HEK293 (cell line): Measurements from ENCODE around the gene PRCC.
A peak's percentile ranks its signal among the peaks of the same experiment; 100 is the strongest.

Experiments used
- CTCF ChIP-seq: fragments of 450-650 bp; formaldehyde crosslinking; IDR thresholded peaks from 2 replicates; pipeline ENCODE4 v1.5.1; 2016; ENCODE audit warnings: missing biosample characterization, missing genetic modification characterization
- INSM2 ChIP-seq: fragments of 450-650 bp; formaldehyde crosslinking; IDR thresholded peaks from 2 replicates; pipeline ENCODE4 v1.5.1; 2016; ENCODE audit warnings: missing biosample characterization, missing genetic modification characterization
- KLF7 ChIP-seq: fragments of 450-650 bp; formaldehyde crosslinking; IDR thresholded peaks from 2 replicates; pipeline ENCODE4 v1.5.1; 2016; ENCODE audit warnings: missing biosample characterization, missing genetic modification characterization, borderline replicate concordance
- KLF9 ChIP-seq: fragments of 450-650 bp; formaldehyde crosslinking; IDR thresholded peaks from 2 replicates; pipeline ENCODE4 v1.5.1; 2016; ENCODE audit warnings: missing biosample characterization, missing genetic modification characterization, low read depth
- PRDM4 ChIP-seq: fragments of 450-650 bp; formaldehyde crosslinking; IDR thresholded peaks from 2 replicates; pipeline ENCODE4 v1.5.1; 2017; ENCODE audit warnings: missing biosample characterization, missing genetic modification characterization
- ZBTB11 ChIP-seq: fragments of 450-650 bp; formaldehyde crosslinking; conservative IDR thresholded peaks from 2 replicates; pipeline ENCODE4 v1.5.1; 2016; ENCODE audit warnings: low read depth, missing biosample characterization, missing genetic modification characterization
- ZNF121 ChIP-seq: fragments of 450-650 bp; formaldehyde crosslinking; IDR thresholded peaks from 2 replicates; pipeline ENCODE4 v1.5.1; 2016; ENCODE audit warnings: missing biosample characterization, missing genetic modification characterization
- ZNF138 ChIP-seq: fragments of 450-650 bp; formaldehyde crosslinking; IDR thresholded peaks from 2 replicates; pipeline ENCODE4 v1.5.1; 2016; ENCODE audit warnings: missing biosample characterization, missing genetic modification characterization, borderline replicate concordance
- ZNF146 ChIP-seq: fragments of 450-650 bp; formaldehyde crosslinking; IDR thresholded peaks from 2 replicates; pipeline ENCODE4 v1.5.1; 2016; ENCODE audit warnings: missing biosample characterization, missing genetic modification characterization
- ZNF175 ChIP-seq: fragments of 450-650 bp; formaldehyde crosslinking; IDR thresholded peaks from 2 replicates; pipeline ENCODE4 v1.5.1; 2016; ENCODE audit warnings: missing biosample characterization, missing genetic modification characterization
- ZNF18 ChIP-seq: fragments of 450-650 bp; formaldehyde crosslinking; IDR thresholded peaks from 2 replicates; pipeline ENCODE4 v1.5.1; 2016; ENCODE audit warnings: missing biosample characterization, missing genetic modification characterization
- ZNF2 ChIP-seq: fragments of 450-650 bp; formaldehyde crosslinking; IDR thresholded peaks from 2 replicates; pipeline ENCODE4 v1.5.1; 2016; ENCODE audit warnings: missing biosample characterization, missing genetic modification characterization
- ZNF23 ChIP-seq: fragments of 450-650 bp; formaldehyde crosslinking; IDR thresholded peaks from 2 replicates; pipeline ENCODE4 v1.5.1; 2016; ENCODE audit warnings: missing biosample characterization, missing genetic modification characterization, borderline replicate concordance
- ZNF311 ChIP-seq: fragments of 450-650 bp; formaldehyde crosslinking; IDR thresholded peaks from 2 replicates; pipeline ENCODE4 v1.5.1; 2017; ENCODE audit warnings: missing biosample characterization, missing genetic modification characterization, borderline replicate concordance
- ZNF366 ChIP-seq: fragments of 450-650 bp; formaldehyde crosslinking; conservative IDR thresholded peaks from 2 replicates; pipeline ENCODE4 v1.5.1; 2016; ENCODE audit warnings: missing biosample characterization, missing genetic modification characterization
- ZNF518A ChIP-seq: fragments of 450-650 bp; formaldehyde crosslinking; conservative IDR thresholded peaks from 2 replicates; pipeline ENCODE4 v1.5.1; 2016; ENCODE audit warnings: low read depth, missing biosample characterization, missing genetic modification characterization
- ZNF558 ChIP-seq: fragments of 450-650 bp; formaldehyde crosslinking; IDR thresholded peaks from 2 replicates; pipeline ENCODE4 v1.5.1; 2016; ENCODE audit warnings: missing biosample characterization, missing genetic modification characterization
- ZNF580 ChIP-seq: fragments of 450-650 bp; formaldehyde crosslinking; IDR thresholded peaks from 2 replicates; pipeline ENCODE4 v1.5.1; 2016; ENCODE audit warnings: missing biosample characterization, missing genetic modification characterization
- ZSCAN16 ChIP-seq: fragments of 450-650 bp; formaldehyde crosslinking; IDR thresholded peaks from 2 replicates; pipeline ENCODE4 v1.5.1; 2016; ENCODE audit warnings: missing biosample characterization, missing genetic modification characterization

Gene PRCC

GRCh38 chr1:156767101-156767878 is at the start of gene PRCC (continued):
- TF ChIP-seq ZNF18 (peak; percentile 54; the same call in 1 of the 2 replicates), CTCF (tag by site-specific recombination) (peak; percentile 60), ZNF518A (tag by site-specific recombination) (peak; percentile 56), ZNF138 (tag by site-specific recombination) (no peak), ZNF2 (tag by site-specific recombination) (peak; percentile 96), ZSCAN16 (peak; percentile 44; the same call in 1 of the 2 replicates), ZBTB11 (peak; percentile 73), ZNF558 (peak; percentile 35; the same call in 1 of the 2 replicates), ZNF23 (no peak), ZNF146 (tag by site-specific recombination) (peak; percentile 64), ZNF580 (peak; percentile 43), ZNF121 (tag by site-specific recombination) (peak; percentile 80), ZNF366 (tag by site-specific recombination) (no peak), ZNF175 (tag by site-specific recombination) (no peak), ZNF311 (tag by site-specific recombination) (no peak), PRDM4 (peak; percentile 52), INSM2 (0 out of 2 replicates have a peak, but pooled peaks have one; percentile 37), KLF7 (no peak), KLF9 (tag by site-specific recombination) (peak; percentile 81)
- TF ChIP-seq, all 188 proteins: peak for 79
